Activated T-cell treated with anti-CD3 and anti-CD28 coated beads for 24 hours (primary cell): Measurements from ENCODE around the gene RUBCN.
"Not testable (repeated sequence)": the region's sequence is repeated elsewhere in the genome, so short reads cannot be mapped to it uniquely, and the experiment has no call there.

Experiments used
- DNase-seq: peaks from one replicate; pipeline ENCODE4 v3.0.0-alpha.2; 2020; ENCODE audit warnings: low read depth

Gene RUBCN

DNA sequence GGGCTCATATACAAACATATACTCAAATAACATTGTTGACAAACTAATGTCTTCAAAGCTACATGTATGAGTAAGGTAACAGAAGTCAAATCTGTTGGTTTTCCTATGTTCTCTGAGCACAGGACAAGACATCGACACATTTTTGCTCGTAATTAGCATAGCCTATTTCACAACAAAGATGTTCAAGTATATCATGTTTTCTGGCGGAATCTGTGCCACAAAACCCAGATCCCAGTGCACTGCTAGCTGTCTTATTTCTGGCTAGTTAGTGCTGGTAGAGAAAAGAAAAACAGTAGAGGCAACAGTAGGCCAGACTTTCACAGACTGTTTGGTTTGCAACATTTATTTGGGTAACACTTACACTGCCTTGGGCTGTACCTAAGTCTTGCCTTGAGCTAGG is 51.2 kb downstream of the RUBCN start:
- DNase-seq, result no peak

DNA sequence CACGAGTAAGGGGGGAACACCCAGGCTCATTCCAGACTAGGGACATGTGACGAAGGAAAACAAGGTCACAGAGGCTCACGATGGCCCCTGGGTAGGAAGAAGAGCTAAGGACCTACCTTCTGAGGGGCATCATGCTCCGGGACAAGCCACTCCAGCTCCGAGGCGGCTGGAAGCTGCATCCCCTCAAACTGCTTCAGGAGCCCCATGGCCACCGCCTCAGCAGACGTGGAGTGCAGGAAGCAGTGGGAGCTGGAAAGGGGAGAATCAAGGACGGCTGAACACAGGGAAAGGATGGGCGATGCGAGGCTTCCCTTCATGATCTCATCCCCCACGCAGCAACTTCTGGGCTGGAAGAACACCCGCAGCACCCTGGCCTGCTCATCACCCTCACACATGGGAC is 53.5 kb downstream of the RUBCN start:
- DNase-seq, result no peak

DNA sequence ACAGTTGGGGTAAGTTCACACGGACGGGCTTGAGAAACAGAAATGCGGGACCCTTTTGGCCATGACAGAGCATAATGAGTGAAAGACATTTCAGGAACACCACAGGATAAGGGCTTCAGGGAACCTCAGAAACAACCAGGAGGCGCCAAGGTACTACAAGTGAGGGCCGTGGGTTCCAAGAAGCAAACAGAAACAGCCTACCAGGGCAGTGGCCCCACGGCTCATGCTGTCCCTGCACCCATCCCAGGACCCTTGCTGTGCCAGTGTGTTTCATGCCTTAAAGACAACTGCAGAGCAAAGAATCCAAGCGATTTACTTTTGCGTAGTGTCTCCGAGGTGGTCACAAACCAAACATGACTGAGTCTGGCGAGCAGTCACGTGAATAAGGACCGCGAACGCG is 54.0 kb downstream of the RUBCN start:
- no peak for DNase-seq

DNA sequence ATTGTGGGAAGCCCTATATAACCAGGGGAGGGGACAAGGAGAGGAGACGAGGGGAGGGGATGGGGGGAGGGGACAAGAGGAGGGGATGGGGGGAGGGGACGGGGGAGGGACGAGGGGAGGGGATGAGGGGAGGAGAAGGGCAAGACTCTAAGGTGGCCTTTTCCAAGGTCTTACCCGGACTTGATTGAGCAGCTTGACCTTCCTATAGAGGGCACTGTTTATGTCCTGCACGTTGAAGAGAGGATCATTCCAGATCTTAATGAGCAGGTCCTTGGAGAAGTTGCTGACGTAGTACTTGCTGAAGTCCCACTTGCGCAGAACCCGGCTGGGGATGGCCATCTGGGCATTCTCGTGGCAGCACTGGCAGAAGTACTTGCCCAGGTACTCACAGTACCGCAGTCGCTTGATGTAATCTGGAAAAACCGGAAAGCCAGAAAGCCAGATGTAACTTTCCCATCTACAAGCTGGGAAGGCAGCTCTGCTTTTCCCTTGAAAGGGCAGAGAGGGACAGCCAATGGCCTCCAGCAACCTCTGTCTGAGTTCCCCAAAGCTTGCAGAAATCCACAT is 55.7 kb downstream of the RUBCN start:
- no peak for DNase-seq

DNA sequence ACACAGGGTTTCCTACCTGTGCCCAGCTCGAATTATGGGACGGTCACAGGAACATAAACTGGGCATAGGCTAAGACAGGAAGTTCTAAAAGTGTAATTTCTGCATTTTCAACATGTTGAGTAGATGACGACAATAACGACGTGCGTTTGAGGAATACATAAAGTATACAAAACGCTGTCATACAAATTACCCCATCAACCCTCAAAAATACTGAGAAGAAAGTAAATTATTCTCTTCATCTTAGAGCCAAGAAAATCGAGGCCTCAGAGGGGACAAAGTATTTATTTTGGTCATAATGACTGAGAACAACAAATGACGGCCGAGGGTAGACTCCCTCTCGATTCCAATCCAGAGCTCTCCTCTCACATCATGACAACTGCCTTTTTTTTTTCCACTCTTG is 60.8 kb downstream of the RUBCN start:
- DNase-seq, result no peak

DNA sequence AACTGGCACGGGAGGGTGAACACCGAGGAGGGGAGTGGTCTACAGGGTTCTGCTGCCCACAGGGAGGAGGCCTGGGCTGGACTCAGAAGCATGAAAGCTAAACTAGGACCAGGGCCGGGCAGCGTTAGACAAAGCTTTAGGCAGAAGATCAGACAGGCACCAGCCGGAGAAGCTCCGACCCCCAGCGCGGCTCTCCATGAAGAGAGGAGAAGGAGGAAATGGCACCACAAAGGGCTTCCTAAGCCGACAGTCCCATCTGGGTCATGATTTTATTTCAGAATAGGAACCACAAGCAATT is 61.2 kb downstream of the RUBCN start:
- no peak for DNase-seq

DNA sequence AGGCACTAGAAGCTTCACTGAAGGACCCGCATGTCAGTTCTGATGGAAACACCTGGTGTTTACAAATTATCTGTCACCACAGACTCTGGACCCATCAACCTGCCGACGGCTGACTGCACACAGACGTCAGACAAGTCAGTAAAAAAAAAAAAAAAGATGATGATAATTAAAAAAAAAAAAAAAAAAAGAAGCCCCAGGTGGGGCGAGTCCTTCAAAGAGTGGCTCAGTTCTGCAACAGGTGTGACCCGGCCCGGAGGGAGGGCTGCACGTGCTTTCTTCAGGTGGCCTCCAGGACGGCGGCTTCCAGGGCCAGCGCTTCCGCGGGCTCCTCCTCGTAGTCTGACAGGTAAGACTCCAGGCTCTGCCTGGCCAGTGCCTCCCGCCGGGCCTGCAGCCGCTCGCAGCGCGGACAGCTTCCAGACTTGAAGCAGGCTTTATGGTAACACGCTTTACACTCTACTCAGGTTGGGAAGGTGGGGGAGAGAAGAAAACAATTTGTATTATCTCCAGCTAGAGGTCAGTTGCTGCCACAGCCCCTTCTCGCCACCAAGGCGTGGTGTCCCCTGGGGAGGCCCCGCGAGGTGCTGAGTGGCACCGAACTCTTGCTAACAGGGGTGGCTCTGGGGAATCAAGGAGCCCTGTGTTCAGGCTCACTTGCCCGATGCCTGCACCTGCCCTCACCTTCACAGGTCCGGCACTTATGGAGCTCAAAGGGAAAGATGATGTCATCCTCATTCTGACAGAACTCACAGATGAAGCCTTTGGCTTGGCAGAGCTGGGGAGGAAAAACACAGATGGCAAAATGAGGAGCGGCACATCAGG is 61.8 kb downstream of the RUBCN start:
- DNase-seq, result no peak

DNA sequence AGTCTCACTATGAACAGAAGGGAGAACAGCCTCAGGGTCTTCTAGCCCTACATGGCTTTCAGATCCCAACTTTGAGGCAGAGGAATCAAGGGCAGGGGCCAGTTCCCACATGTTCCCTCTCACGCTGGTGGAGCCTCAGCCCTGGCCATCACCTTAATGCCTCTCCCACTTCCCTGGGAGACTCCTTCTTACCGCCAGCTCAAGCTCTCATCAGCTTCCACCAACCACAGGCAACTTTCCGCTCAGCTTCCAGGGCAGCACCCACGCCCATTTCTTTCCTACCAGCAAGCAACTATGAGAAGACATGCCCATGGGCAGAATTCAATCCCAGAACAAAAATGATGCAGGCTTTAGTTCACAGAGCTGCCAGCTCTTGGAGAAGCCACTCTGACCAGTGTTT is 63.5 kb downstream of the RUBCN start:
- no peak for DNase-seq

DNA sequence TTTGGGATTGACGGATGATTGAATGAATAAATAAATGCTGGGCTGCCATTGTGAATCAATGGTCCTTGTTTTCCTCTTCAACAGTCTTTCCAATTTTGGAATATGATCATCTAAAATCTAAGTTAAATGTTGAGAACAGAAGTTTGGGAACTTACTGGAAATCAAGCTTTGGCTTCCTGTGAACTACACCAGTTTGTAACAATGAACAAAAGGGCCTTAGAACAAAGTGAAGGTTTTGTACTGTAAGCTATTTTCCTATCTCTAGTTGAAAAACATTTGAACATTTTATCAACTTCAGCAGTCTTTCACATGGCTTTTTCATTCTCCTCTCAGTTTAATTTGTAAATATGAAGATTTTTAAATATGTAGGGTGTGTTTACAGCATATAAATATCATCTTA is 66.3 kb downstream of the RUBCN start:
- DNase-seq, result no peak

DNA sequence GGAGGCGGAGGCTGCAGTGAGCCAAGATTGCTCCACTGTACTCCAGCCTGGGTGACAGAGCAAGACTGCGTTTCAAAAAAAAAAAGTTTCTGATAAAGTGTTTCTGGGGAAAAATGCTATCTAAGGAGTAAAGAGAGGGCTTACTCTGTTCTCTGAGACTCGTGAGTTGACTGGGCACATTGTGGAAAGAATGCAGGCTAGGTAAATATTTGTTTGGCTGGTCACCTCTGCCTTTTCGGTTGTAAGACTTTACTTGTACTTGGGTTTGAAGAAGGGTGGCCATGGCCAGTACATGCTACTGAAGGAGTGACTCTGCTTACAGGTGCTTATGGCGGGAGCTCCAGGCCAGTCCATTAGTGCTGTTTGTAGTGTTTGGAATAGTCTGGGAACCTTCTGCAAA is 68.7 kb downstream of the RUBCN start:
- DNase-seq, result no peak

DNA sequence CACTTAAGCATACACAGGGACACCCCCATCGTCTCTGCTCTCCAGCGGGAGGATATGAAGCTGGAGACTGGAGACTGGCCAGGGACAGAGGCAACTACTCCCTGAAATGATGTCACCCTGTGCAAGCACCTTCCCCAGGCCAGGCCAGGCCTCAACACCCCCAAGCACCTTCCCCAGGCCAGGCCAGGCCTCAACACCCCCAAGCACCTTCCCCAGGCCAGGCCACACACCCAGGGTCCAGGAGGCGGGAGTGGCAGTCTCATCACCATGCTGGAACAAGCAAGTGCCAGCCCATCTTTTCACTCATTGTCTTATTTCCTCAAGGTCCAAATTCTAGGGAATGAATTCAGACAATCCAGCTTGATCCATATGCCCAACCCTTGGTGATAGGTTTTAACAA is 69.4 kb downstream of the RUBCN start:
- DNase-seq, result not testable (repeated sequence)

DNA sequence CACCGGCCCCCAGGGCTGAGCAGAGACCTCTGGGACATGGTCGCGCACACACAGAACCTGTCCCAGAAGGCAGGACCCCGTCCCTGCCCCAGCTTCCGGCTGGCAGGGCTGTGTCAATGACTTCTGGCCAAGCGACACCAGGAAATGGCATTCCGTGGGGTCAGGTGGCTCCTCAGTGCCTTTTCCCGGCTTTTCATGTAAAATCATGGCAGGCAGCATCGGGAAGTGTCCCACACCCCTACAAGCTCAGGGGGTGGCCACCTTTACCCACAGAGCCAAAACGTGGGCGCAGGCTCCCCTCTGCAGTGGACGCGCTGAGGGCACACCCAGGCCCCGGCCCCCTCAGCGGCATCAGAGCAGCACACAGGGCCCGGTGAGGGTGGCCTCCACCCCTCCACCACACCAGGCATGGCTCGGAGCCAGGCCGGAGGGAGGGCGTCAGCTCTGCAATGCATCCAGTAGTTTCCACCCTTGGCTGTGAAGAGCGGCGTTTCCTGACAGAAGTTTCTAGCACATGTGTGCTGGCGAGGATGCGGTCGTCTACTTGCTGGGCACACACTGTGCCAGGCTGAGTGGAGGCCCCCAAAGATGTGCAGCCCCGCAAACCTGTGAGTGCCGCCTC is 70.4 kb downstream of the RUBCN start:
- not testable (repeated sequence) for DNase-seq

DNA sequence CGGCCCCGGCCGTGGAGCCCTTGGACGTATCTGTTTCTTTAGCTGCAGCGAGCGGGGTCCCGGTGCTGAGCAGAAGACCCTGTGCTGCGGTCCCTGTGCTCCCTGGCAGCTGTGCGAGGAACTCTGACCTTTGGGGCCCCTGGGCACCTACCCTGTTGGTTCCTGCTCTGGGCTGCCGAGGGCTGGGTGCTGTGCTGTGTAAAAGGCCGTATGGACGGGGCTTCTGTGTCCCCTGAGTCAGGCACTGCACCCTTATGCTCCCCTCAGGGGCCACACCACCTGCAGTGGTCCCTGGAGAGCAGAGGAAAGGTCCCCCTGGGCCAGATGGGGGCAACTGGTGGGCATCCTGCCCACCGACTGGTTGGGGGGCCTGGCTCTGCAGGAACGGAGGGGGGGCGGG is 71.2 kb downstream of the RUBCN start:
- not testable (repeated sequence) for DNase-seq

DNA sequence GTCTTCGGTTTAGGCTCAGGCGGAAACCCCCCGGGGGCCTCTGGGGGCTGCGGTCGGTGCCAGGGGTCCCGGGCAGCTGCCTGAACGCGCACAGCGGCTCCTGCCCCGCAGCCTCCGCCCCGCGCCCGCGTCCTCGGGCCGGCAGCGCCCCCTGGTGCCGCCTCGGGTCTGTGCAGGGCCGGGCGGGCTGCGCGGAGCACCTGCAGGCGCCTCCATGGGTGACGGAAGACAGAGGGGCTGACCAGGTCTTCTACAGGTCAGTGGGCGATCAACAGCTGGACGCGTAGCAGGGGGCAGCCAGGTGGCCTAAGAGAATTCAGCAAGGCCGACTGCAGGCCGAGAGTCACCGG is 71.6 kb downstream of the RUBCN start:
- not testable (repeated sequence) for DNase-seq

DNA sequence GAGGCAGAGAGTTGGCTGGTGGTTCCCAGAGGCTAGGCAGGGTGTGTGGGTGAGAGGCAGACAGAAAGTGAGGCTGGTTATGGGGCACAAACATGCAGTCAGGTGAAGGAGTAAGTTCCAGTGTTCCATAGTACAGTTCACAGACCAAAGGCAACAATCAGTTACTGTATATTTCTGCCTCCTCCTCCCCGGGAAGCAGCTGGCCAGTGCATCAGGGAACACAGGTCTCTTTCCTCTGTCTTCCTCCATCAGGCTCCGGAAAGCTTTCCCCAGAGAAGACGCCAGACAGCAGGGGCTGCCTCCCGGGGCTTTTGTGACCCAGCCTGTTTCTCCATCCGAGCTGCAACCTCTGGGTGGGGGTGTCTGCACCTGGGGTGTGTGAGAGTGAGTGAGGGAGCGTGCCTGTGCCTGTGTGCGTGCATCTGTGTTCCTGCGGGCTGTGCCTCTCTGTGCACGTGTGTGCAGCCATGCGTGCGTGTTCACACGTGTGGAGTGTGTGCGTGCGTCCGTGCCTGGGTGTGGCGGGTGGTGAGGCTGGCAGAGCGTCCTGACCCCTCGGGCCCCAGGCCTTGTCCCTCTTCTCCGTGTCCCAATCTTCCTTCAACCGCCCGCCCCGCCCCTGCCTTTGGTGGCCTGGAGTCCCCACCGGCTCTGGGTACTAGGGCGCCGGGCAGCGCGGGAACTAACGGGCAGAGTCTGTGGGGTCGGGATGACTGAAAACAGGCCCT is 72.1 kb downstream of the RUBCN start:
- peak; percentile 13 for DNase-seq

DNA sequence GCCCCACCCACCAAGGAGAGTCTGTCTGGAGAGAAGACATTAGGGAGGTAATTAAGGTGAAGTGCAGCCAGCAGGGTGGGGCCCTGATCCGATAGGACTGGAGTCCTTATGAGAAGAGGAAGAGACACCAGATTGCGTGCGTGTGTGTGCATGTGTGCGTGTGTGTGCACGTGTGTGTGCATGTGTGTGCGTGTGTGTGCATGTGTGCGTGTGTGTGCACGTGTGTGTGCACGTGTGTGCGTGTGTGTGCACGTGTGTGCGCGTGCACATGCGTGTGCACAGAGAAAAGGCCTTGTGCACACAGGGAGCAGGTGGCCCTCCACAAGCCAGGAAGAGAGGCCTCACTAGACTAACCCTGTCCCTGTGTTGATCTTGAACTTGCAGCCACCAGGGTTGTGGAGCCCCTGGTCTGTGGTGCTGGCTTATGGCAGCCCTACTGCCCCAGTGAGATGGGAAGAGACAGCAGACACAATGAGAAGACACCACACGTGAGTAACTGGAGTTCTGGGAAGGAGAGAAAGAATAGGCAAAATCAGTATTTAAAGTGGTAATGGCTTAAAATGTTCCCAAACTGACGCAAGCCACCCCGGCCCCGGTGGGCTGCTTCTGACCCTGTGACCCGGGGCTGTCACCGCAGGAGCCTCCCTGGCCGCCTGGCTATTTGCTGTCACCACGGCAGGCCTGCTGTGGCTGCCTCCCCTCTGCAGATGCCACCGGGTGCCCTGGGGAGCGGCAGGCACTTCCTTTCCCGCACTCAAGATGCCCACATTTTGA is 73.2 kb downstream of the RUBCN start:
- DNase-seq, result not testable (repeated sequence)

DNA sequence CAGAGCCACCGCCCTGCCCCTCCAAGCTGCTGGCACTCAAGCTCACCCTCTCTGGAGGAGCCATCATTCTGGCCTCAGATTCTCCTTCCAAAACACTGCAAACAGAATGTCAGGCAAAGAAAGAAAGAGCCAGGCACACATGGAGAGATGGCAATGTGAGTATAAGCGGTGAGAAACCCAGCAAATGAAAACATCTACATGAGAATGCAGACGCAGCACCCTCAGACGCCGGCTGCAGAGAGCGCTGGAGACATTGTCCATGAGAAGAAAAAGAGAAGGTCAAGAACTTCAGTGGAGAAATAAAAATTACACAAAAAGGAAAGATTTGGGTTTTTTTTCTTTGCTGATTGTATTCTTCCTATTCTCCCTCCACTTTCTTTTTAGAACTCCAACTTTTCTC is 74.4 kb downstream of the RUBCN start:
- DNase-seq, result not testable (repeated sequence)

DNA sequence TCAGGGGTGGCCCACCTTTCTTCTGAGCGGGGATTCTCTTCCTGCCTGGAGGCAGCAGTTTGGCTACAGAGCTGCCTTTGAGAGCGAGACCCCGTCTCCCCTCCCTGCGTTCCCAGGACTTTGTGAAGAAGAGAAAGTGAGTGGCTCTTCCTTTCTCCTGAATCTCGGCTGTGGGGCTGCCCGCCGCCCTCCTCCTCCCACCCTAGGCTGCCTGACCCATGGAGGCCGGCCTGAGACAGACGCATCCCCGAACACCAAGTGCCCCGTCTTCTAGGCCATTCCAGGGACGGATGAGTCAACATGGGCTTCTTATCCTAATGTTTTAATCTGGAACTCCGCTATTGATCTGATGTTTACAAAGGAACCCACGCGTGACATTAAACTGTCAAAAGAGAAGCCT is 74.8 kb downstream of the RUBCN start:
- DNase-seq, result not testable (repeated sequence)

DNA sequence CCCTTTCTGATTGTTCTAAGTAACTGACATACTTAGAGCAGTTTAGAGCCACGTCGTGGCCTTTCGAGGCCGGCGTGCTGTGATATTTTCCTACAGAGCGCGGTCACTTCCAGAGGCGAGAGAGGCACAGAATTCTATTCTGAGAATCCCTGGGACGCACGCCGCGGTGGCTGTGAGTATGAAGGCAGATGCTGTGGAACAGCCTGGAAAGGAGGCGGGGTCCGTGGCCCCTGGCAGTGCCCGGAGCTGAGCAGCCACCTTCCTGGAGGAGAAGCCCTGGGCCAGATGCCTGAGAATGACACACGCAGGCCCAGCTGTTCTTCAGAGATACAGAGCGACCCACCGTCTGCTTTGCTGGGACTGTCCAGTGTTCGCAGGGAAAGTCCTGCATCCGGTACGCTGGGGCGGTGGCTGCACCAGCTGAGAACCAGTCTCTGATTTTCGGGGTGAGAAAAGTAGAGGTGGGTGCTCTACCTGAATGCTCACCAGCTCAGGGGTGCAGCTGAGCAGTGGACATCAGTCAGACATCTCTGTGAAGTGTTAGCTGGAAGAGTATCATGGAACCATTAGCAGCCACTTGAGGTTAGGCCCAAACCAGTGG is 75.4 kb downstream of the RUBCN start:
- DNase-seq, result not testable (repeated sequence)

DNA sequence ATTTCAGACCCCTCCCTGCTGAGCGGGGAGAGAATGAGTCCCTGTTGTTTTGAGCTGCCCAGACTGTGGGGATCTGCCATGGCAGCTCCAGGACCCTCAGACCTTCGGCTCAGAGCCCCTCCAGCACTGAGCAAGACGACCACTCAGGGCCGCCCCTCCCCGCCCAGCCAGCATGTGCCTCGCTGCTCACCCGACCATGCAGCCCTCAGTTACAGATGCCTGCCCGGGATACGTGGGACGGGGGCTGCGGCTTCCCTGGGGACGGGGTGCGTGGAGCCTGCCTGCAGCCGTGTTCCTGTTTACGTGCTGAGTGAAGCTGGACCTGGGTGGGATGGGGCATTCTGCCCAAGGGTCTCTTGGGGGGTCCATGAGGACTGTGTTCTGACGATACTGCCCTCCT is 77.0 kb downstream of the RUBCN start:
- not testable (repeated sequence) for DNase-seq

DNA sequence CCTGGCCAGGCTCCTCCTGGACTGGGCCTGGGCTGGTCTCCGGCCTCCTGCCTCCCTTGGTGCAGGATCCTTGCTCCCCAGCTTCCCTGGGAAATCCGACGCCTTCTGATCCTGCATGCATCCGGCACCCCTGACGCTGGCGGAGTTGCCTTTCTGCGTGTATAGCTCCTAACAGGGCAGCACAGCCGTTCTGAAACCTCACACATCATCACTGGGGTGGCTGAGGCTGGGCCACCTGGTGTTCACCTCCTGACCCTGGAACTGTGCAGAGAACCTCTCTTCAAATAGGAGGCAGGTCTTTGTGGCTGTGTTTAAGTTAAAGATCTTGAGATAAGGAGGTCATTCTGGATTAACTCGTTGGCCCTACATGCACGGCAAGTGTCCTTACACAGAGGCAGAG is 77.6 kb downstream of the RUBCN start:
- not testable (repeated sequence) for DNase-seq

DNA sequence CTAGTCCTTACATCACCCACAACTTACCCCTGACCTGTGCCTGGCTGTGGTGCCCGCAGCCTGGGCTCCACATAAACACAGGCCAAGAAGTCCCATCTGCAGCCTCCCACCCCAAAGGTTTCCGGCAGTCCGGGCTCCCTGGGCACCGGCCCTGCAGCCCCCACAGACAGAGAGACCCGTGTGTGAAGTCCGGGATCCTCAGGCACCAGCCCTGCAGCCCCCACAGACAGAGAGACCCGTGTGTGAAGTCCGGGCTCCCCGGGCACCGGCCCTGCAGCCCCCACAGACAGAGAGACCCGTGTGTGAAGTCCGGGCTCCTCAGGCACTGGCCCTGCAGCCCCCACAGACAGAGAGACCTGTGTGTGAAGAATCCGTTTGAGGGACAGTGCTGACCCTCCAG is 78.0 kb downstream of the RUBCN start:
- not testable (repeated sequence) for DNase-seq
